Germinal center (tissue), 1 donor: ENCODE data around the gene PPP6R3.
"Not testable (repeated sequence)": the region's sequence is repeated elsewhere in the genome, so short reads cannot be mapped to it uniquely, and the experiment has no call there.

Experiments used
- DNase-seq: peaks from one replicate; pipeline ENCODE4 v3.0.0; 2012; ENCODE audit warnings: mixed read lengths, low spot score

Gene PPP6R3

GRCh38 chr11:68601147-68601546 lies 140.6 kb downstream of the PPP6R3 start:
- no peak for DNase-seq

GRCh38 chr11:68609761-68610160 lies 149.2 kb downstream of the PPP6R3 start:
- no peak for DNase-seq

GRCh38 chr11:68610452-68611116 lies 150.0 kb downstream of the PPP6R3 start:
- no peak for DNase-seq

- DNase-seq: no peak
Measured at GRCh38 chr11:68615657-68616056, 155.1 kb downstream of the PPP6R3 start.

GRCh38 chr11:68617925-68618809 lies 157.6 kb downstream of the PPP6R3 start:
- DNase-seq: no peak

GRCh38 chr11:68621826-68622225 lies 161.3 kb downstream of the PPP6R3 start:
- no peak for DNase-seq

- DNase-seq: not testable (repeated sequence)
Measured at GRCh38 chr11:68623706-68624105, 163.2 kb downstream of the PPP6R3 start.

- DNase-seq: not testable (repeated sequence)
Measured at GRCh38 chr11:68625069-68625468, 164.5 kb downstream of the PPP6R3 start.

GRCh38 chr11:68626236-68626635 lies 165.7 kb downstream of the PPP6R3 start:
- not testable (repeated sequence) for DNase-seq

GRCh38 chr11:68628837-68629236 lies 168.3 kb downstream of the PPP6R3 start:
- not testable (repeated sequence) for DNase-seq

- not testable (repeated sequence) for DNase-seq
Measured at GRCh38 chr11:68632375-68632774, 171.8 kb downstream of the PPP6R3 start.

GRCh38 chr11:68632802-68633201 lies 172.2 kb downstream of the PPP6R3 start:
- peak; percentile 19 for DNase-seq

- DNase-seq: not testable (repeated sequence)
Measured at GRCh38 chr11:68634606-68635005, 174.1 kb downstream of the PPP6R3 start.

GRCh38 chr11:68635172-68635571 lies 174.6 kb downstream of the PPP6R3 start:
- DNase-seq: not testable (repeated sequence)

- DNase-seq: not testable (repeated sequence)
Measured at GRCh38 chr11:68635883-68636282, 175.3 kb downstream of the PPP6R3 start.

- not testable (repeated sequence) for DNase-seq
Measured at GRCh38 chr11:68639322-68639721, 178.8 kb downstream of the PPP6R3 start.

GRCh38 chr11:68641880-68642279 lies 181.3 kb downstream of the PPP6R3 start:
- no peak for DNase-seq

- DNase-seq: no peak
Measured at GRCh38 chr11:68643585-68643984, 183.0 kb downstream of the PPP6R3 start.

- DNase-seq: no peak
Measured at GRCh38 chr11:68646832-68647231, 186.3 kb downstream of the PPP6R3 start.

- DNase-seq: no peak
Measured at GRCh38 chr11:68649851-68650555, 189.5 kb downstream of the PPP6R3 start.

- DNase-seq: no peak
Measured at GRCh38 chr11:68650801-68651200, 190.2 kb downstream of the PPP6R3 start.

- no peak for DNase-seq
Measured at GRCh38 chr11:68651208-68651984, 190.8 kb downstream of the PPP6R3 start.
